Chondrocyte (in vitro differentiated cells): ENCODE data around the gene LZTS2. TPM values are rescaled to one million over a fixed set of nuclear protein-coding genes. Genes with fewer than 3 reads are reported as not detected.
A peak's percentile ranks its signal among the peaks of the same experiment; 100 is the strongest.

Experiments
- DNase-seq: peaks from one replicate; pipeline ENCODE4 v3.0.0; 2021; ENCODE audit warnings: mixed read lengths, low spot score
- H3K27ac Mint-ChIP-seq: one replicate; pipeline ENCODE4 v1.8.0; 2021; ENCODE audit warnings: mild to moderate bottlenecking, moderate library complexity, mixed read lengths; ENCODE audit not compliant: unreplicated experiment
- H3K27me3 Mint-ChIP-seq: 2 replicates; pipeline ENCODE4 v1.8.0; 2021; ENCODE audit warnings: low read depth, mixed read lengths
- H3K36me3 Mint-ChIP-seq: 2 replicates; pipeline ENCODE4 v1.8.0; 2021; ENCODE audit warnings: low read depth, mixed read lengths
- H3K4me1 Mint-ChIP-seq: 2 replicates; pipeline ENCODE4 v1.8.0; 2021; ENCODE audit warnings: low read depth, mild to moderate bottlenecking, mixed read lengths
- H3K4me3 Mint-ChIP-seq: one replicate; pipeline ENCODE4 v1.8.0; 2021; ENCODE audit warnings: mild to moderate bottlenecking, moderate library complexity, mixed read lengths; ENCODE audit not compliant: unreplicated experiment
- H3K9me3 Mint-ChIP-seq: 2 replicates; pipeline ENCODE4 v1.8.0; 2021; ENCODE audit warnings: low read depth, mixed read lengths
- CTCF ChIP-seq: fragments of 200-600 bp; sonication (generic); IDR thresholded peaks from 2 replicates; pipeline ENCODE4 v1.5.0; 2021; ENCODE audit warnings: antibody characterized with exemption, mild to moderate bottlenecking, moderate library complexity
- long read RNA-seq: library from polyadenylated mRNA; stranded (forward); transcript quantifications from one replicate; pipeline ENCODE4 v2.0.0, GENCODE V29; 2021
- total RNA-seq: library from RNA; stranded (reverse); gene quantifications from 3 replicates; pipeline ENCODE4 v1.2.1, GENCODE V29; 2021

LZTS2 gene
- total RNA-seq, result 58.9 to 80.7 TPM (median 79.4 TPM) in 3 replicates
- long read RNA-seq, full-length matches to known transcripts, result 31 of 263 reads
- long read RNA-seq, partial matches to known transcripts, result 13 of 263 reads
- long read RNA-seq, other reads (novel, unspliced or antisense), result 219 of 263 reads

- peaks cover 39% of the 10 kb centered on the region for H3K4me1 Mint-ChIP-seq
- no peak for DNase-seq
- no peaks in the 10 kb centered on the region for H3K27me3 Mint-ChIP-seq
- H3K36me3 Mint-ChIP-seq, result peaks cover 1% of the 10 kb centered on the region
- H3K27ac Mint-ChIP-seq, result peak within 1 kb of the TSS; percentile 94
- no peaks in the 10 kb centered on the region for H3K9me3 Mint-ChIP-seq
- peak within 1 kb of the TSS; percentile 95 for H3K4me3 Mint-ChIP-seq
- no peak for TF ChIP-seq CTCF
Measured at GRCh38 chr10:100999742-101000126, at the start of gene LZTS2. Gene LZTS2, plus strand, starts transcription at chr10:100999808. Its CDS starts 2,731 bp downstream, at chr10:101002539.

GRCh38 chr10:100960251-100960650 lies 39.4 kb upstream of the LZTS2 start:
- Mint-ChIP-seq H3K9me3 (no peaks in the 10 kb centered on the region), H3K4me1 (peaks cover 5% of the 10 kb centered on the region), H3K27me3 (no peaks in the 10 kb centered on the region), H3K36me3 (peaks cover 29% of the 10 kb centered on the region), H3K27ac (no peak overlapping the region), H3K4me3 (no peak overlapping the region)
- DNase-seq, result no peak
- no peak for TF ChIP-seq CTCF

- DNase-seq, result no peak
- Mint-ChIP-seq H3K36me3 (peaks cover 25% of the 10 kb centered on the region), H3K4me3 (no peak overlapping the region), H3K27ac (no peak overlapping the region), H3K4me1 (peaks cover 5% of the 10 kb centered on the region), H3K27me3 (no peaks in the 10 kb centered on the region), H3K9me3 (no peaks in the 10 kb centered on the region)
- TF ChIP-seq CTCF, result no peak
Measured at GRCh38 chr10:100962351-100963080, 37.1 kb upstream of the LZTS2 start.

GRCh38 chr10:100963826-100964225 lies 35.8 kb upstream of the LZTS2 start:
- no peak for TF ChIP-seq CTCF
- no peaks in the 10 kb centered on the region for H3K27me3 Mint-ChIP-seq
- peaks cover 11% of the 10 kb centered on the region for H3K4me1 Mint-ChIP-seq
- H3K27ac Mint-ChIP-seq, result no peak overlapping the region
- H3K4me3 Mint-ChIP-seq, result no peak overlapping the region
- H3K36me3 Mint-ChIP-seq, result peaks cover 23% of the 10 kb centered on the region
- H3K9me3 Mint-ChIP-seq, result no peaks in the 10 kb centered on the region
- DNase-seq, result no peak

- H3K27ac Mint-ChIP-seq, result no peak overlapping the region
- H3K36me3 Mint-ChIP-seq, result peaks cover 10% of the 10 kb centered on the region
- H3K4me3 Mint-ChIP-seq, result no peak overlapping the region
Measured at GRCh38 chr10:100965820-100966219, 33.8 kb upstream of the LZTS2 start.

More at GRCh38 chr10:100965820-100966219, 33.8 kb upstream of the LZTS2 start:
- H3K27me3 Mint-ChIP-seq, result no peaks in the 10 kb centered on the region
- no peaks in the 10 kb centered on the region for H3K9me3 Mint-ChIP-seq
- no peak for DNase-seq
- peaks cover 12% of the 10 kb centered on the region for H3K4me1 Mint-ChIP-seq
- no peak for TF ChIP-seq CTCF
